ENCODE measurements around the gene MESD.
A peak's percentile ranks its signal among the peaks of the same experiment; 100 is the strongest.

MESD gene

DNA sequence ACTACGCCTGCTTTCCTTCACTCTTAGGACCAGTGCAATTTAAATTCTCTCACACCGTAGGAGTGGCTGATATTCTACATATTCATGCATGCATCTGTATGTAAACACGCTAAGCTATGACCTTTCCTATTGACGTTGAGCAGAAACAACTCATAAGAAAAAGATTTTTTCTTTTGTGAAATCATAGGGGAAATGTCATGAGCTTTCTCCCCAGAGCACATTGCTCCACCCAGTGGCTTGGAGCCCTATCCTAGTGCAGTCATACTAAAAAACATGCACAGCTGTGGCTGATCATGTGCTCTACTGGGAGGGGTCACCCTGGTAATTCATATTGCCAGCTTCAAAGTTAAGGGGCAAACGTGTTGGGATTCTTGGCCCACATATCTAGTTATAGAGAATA is 1.8 kb upstream of the MESD start:
- DNase-seq (ENCODE audit: low spot score): peak; percentile 68

DNA sequence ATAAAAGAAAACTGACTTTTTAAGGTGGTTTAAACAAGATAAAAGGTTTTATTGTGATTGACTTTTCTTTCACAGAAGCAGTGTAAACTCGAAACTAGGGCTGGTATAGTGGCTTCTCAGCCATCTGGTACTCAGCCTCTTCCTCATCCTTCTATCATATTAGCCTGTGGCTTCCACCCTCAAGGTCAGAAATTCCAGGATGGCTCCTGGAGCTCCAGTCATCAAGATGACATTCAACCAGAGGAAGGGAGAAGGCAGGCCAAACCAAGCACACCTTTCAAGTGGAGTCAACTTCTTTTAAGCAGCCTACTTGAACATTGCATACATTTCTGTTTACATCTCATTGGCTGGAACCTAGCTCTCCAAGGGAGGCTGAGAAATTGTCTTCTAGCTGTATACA is 1.3 kb upstream of the MESD start:
- DNase-seq (ENCODE audit: low spot score): no peak

DNA sequence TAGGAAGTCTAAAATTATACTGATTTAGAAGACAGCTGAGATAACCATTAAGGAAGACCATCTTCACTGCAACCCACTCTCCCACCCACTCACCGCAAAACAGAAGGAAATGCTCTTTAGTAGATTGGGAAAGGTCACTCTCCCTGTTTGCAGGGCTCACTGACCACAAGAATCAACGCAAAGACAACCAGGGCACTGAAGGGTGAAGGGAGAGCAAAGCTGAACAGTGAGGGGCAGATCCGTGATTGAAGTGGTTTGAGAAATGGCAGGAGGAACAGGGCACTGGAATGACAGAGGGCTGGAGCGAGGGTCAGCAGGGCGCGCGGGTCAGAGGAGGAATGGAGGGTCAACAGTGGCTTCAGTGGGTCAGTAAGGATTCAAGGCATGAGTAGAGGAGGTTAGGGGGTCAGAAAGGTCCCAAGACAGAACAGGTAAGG is 520 bp downstream of the MESD start:
- no peak for DNase-seq (ENCODE audit: low spot score)

GRCh38 chr15:80988148-80988796 is 1.3 kb downstream of the MESD start:
- no peak for DNase-seq (ENCODE audit: low spot score)

DNA sequence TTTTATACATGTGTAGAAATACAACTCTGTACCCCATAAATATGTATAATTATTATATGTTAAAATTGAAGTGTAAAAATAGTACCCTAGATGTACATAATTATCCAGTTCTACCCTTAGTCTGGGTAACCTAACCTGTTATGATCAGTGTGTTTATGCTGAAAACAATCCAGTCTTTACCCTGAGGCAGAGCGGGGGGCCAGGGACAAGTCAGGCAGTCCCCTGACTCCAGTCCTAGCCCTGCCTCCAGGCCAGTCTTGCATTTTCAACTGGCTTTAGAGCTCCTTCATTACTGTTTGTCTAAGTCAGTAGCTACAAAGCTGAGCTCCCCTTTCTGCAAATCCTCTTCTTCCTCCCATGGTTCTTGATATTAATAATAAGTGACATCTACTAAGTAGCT is 3.1 kb downstream of the MESD start:
- no peak for DNase-seq (ENCODE audit: low spot score)

DNA sequence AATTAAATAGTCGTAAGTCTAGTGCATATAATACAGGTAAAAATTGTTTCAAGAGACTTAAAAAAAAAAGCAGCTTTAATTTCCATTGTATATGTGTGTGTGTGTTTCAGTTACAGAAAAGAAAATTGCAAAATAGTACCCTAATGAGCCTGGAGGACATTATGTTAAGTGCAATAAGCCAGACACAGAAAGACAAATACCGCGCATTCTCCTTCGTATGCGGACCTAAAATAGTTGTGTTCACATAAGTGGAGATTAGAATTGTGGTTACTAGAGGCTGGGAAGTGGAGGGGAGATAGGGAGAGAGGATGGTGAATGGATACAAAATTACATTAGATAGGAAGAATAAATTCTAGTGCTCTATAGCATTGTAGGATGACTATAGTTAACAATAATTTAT is 3.6 kb downstream of the MESD start:
- DNase-seq (ENCODE audit: low spot score): no peak

- no peak for DNase-seq (ENCODE audit: low spot score)
These were observed 4.8 kb downstream of the MESD start for GRCh38 chr15:80984856-80985255.

DNA sequence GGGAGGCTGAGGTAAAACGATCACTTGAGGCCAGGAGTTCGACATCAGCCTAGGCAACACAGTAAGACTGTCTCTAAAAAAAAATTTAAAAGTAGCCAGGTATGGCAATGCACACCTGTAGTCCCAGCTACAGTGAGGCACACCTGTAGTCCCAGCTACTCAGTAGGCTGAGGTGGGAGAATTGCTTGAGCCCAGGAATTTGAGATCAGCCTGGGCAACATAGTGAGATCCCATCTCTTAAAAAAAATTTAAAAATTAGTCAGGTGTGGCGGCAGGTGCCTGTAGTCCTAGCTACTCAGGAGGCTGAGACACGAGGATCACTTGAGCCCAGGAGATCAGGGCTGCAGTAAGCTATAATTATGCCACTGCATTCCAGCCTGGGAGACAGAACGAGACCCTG is 6.8 kb downstream of the MESD start:
- DNase-seq (ENCODE audit: low spot score): no peak

- DNase-seq (ENCODE audit: low spot score): no peak
These were observed 7.4 kb downstream of the MESD start for GRCh38 chr15:80982205-80982604.

DNA sequence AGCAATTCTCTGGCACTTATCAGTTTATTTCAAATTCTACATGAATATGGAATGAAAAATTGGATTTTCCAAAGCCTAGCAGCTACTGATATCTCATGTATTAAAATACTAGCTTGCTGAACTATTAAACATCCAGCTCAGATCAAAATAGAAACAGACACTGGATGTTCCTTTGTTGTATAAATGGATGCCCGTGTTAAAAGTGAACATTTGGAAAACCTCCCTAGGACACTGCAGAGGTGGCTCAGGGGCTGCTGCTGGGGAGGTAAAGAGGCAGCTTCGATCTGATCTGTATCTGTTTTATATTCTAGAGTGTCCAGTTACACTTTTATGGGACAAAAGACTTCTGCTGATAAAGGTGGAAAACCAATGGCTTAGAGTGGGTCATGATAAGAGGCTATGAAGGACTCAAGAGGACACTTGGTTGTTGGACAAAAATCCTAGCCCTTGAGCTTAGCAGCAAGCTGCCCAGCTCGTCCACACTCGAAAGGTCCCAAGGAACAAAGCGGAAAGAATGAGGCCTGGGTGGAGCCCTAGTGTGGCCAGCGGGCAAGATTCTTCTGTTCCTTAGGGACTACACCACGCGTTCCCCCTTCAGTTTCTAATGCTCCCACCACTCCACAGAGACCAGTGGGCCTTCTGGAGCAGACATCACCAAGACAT is 9.9 kb downstream of the MESD start:
- no peak for DNase-seq (ENCODE audit: low spot score)

DNA sequence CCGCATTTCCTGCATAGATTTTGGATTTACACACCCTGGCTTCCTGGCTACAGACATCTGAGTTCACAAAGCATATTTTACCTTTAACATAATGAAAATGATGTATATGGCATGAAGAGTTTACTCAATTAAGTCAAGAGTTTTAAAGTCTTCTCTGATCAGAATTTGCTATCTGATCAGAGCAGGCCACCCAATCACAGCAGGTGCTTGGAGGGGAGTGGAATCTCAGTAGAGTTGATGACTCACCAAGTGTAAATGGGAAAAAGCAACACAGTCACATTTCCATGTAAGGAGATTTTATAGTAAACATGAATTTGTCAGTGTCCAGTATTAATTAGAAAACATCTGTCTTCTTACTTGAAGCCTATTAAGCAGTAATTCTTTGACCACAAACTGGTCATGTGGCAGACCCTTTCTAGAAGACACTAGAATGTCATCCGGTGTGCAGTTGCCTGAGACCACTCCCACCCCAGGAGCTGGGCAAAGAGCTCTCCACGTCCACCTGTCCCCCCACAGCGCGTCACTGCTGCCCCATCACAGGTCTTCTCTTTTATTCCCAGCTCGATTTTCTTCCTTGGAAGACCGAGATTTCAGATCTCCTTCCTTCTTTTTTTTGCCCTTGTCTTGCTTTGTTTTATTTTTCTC is 10.8 kb downstream of the MESD start:
- DNase-seq (ENCODE audit: low spot score): no peak

GRCh38 chr15:80977627-80978036 is 12.0 kb downstream of the MESD start:
- peak; percentile 29 for DNase-seq (ENCODE audit: low spot score)

DNA sequence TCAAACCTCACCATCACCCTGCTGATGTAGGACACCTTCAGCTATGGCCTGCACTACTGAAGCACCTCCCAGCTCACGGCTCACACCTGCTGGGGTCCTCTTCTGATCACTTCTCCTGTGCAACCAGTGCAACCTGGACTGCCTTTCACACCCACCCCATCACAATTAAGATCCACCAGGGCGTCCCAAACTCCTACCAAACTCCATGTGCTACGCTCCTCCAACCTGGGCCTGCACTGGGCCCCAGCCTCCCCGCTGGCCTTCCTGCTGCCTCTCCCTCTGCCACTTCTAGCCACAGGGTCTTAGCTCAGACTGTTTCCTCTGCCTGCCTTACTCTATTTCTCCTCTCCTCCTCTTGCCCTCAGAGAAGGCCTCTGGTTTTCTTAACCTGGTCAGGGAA is 12.8 kb downstream of the MESD start:
- no peak for DNase-seq (ENCODE audit: low spot score)

- no peak for DNase-seq (ENCODE audit: low spot score)
These were observed 14.7 kb downstream of the MESD start for GRCh38 chr15:80974914-80975313.

DNA sequence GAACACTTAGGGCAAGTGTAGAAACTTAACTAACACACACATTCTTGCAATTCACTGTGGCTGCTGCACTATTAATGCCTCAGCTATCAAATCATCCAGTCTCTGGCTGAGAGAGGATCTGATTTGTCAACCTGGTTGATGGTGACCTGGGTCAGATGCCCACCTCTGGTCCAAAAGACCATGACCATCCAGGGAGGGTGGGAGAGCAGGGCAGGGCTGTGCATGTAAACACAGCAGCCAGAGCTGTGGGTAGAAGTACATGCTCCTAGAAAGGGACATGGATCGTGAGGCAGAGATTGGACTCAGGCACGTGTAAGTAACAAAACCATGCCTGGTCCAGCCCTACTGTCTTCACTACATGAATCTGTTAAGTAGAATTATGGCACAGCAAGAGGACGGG is 17.3 kb downstream of the MESD start:
- no peak for DNase-seq (ENCODE audit: low spot score)

- no peak for DNase-seq (ENCODE audit: low spot score)
These were observed 18.5 kb downstream of the MESD start for GRCh38 chr15:80971143-80971542.

GRCh38 chr15:80970658-80971057 is 19.0 kb downstream of the MESD start:
- no peak for DNase-seq (ENCODE audit: low spot score)

DNA sequence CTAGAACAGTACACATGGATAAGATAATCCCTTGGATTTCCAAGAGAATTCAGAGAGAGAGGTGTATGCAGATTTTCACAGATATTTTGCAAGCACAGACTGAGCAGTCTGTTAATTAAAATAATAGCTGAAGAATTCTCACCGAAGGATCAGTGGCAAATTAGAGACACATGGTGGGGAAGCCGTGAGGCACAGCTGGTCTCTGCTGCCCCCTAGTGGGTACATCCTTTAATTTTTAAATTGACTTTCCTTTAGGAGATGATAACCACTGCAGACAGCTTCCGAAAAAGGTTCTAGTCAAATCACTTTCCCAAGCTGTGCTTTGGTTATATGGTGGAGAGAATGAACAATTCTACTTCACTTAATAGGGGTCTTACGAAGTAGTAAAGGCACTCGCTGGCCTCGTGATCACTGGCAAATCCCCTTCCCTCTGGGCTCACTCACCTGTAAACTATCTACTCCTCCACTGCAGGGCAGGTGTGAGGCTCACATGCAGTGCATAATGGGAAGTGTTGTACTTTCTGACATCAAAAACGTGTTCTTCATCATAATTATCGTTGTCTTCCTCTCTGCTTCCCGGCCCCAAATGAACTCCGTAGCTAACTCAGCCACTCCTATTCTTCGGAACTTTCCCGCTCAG is 19.5 kb downstream of the MESD start:
- DNase-seq (ENCODE audit: low spot score): peak; percentile 49

DNA sequence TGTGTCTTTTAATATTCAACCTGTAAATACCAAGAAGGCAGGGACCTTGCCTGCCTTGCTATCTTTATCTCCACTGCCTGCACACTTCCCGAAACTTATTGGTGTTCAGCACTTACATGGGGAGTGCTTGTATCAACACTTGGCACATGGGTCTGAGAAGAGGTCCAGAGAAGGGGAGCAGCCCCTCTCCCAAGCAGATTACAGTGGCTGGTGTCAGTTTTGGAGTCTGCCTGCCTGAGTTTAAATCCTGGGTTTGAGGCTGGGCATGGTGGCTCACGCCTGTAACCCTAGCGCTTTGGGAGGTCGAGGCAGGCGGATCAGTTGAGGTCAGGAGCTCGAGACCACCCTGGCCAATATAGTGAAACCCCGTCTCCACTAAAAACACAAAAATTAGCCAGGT is 20.3 kb downstream of the MESD start:
- DNase-seq (ENCODE audit: low spot score): no peak

DNA sequence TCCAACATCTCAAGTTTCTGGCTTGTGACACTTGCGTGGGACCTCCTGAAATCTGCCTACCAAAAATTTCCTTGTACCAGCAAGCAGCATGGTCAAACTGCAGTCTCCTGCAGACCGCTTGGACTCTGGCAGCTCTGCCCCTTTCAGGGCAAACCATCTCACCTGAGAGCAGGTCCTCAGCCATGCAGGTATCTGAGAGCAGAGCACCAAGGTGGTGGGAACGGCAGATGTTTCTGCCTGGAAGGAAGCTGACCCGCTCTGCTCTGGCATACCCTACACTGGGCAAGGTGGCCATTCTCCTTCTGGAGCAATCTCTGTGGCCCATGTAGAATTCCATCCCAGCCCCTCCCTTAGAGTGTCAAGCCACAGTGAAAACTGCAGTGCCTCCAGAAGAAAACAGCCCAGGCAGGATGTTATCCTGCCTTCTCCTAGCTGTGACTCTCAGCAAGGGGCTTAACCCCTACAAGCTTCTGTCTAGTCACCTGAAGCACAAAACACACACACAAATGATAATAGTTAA is 21.6 kb downstream of the MESD start:
- DNase-seq (ENCODE audit: low spot score): no peak

DNA sequence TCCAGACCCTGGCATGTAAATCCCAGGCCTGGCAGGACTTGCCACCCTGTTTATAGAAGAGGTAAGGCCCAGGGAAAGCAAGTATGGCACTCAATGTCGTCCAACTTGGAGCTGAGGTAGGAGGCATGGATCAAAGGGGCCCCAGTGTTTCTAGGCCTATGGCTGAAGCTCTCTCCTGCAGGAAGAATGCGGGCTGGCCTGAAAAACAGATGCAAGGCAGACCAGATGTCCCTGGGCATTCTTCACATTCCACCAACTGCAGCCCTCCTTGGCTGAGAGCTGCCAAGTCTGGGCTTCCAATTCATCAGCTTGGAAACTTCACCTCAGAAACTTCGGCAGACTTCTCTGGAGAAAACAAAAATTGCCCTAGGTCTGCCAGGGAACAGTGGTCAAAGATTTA is 22.2 kb downstream of the MESD start:
- DNase-seq (ENCODE audit: low spot score): peak; percentile 79

DNA sequence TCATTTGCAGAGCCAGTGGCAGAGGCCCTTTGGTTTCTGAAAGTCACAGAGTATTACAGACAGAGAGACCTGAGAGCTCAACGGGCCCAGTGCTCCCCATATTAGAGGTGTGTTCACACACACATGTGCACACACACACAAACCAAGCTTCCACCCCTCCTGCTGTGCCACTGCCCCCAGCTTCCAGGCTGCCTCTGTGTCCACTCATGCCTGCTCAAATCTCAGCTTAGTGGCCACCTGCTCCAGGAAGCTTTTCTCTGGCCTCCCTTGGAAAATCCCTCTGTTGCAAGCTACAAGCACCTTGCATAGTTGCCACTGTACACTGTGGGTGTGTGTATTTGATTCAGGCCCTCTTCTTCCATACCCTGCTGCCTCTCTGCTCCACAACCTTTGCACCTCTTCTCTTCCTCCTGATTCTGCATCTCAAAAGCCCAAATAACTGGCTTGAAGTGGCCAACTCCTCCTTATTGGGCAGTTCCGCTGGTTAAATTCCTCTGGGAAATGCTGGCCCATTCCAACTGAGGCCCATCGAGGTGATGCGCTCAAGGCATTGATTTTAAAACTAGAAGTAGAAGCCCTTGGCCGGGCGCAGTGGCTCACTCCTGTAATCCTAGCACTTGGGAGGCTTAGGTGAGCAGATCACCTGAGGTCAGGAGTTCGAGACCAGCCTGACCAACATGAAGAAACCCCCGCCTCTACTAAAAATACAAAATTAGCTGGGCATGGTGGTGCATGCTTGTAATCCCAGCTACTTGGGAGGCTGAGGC is 23.0 kb downstream of the MESD start:
- DNase-seq (ENCODE audit: low spot score): no peak
